HepG2 (cell line): ENCODE data around the gene SLC45A1. TPM values are rescaled to one million over a fixed set of nuclear protein-coding genes. Genes with fewer than 3 reads are reported as not detected.

Experiments used
- AGO2 ChIP-seq: fragments of 200-400 bp; formaldehyde crosslinking; optimal IDR thresholded peaks from 2 replicates; pipeline ENCODE3; 2017; ENCODE audit warnings: mild to moderate bottlenecking, low read depth, low read length, moderate library complexity
- ARNT ChIP-seq: fragments of 450-650 bp; IDR thresholded peaks from 2 replicates; pipeline ENCODE4 v1.6.1; 2017
- GFI1 ChIP-seq: sonication (generic); formaldehyde crosslinking; IDR thresholded peaks from 2 replicates; pipeline ENCODE4 v1.5.0; 2020; ENCODE audit warnings: missing genetic modification reagents, mild to moderate bottlenecking, borderline replicate concordance
- GTF3A ChIP-seq: sonication (generic); formaldehyde crosslinking; conservative IDR thresholded peaks from 2 replicates; pipeline ENCODE4 v1.4.0; 2020; ENCODE audit warnings: mild to moderate bottlenecking, missing genetic modification reagents
- NBN ChIP-seq: fragments of 450-650 bp; conservative IDR thresholded peaks from 2 replicates; pipeline ENCODE4 v1.6.1; 2017
- NFE2L1 ChIP-seq: sonication (generic); formaldehyde crosslinking; IDR thresholded peaks from 2 replicates; pipeline ENCODE4 v1.4.0; 2020; ENCODE audit warnings: missing genetic modification reagents, mild to moderate bottlenecking, borderline replicate concordance
- RFX3 ChIP-seq: IDR thresholded peaks from 2 replicates; pipeline ENCODE4 v1.6.1; 2016; ENCODE audit warnings: missing biosample characterization, missing genetic modification reagents
- SIX4 ChIP-seq: sonication (generic); formaldehyde crosslinking; IDR thresholded peaks from 2 replicates; pipeline ENCODE4 v1.4.0; 2020; ENCODE audit warnings: missing genetic modification reagents
- TBX2 ChIP-seq: sonication (generic); formaldehyde crosslinking; IDR thresholded peaks from 2 replicates; pipeline ENCODE4 v1.5.0; 2020; ENCODE audit warnings: missing genetic modification reagents, mild to moderate bottlenecking, borderline replicate concordance
- TGIF2 ChIP-seq: IDR thresholded peaks from 2 replicates; pipeline ENCODE4 v1.6.1; 2016; ENCODE audit warnings: control low read depth, missing compliant biosample characterization
- ZNF33B ChIP-seq: sonication (generic); formaldehyde crosslinking; IDR thresholded peaks from 2 replicates; pipeline ENCODE4 v1.5.1; 2020; ENCODE audit warnings: mild to moderate bottlenecking, missing genetic modification reagents
- ZNF446 ChIP-seq: sonication (generic); formaldehyde crosslinking; IDR thresholded peaks from 2 replicates; pipeline ENCODE4 v1.5.0; 2020; ENCODE audit warnings: mild to moderate bottlenecking, missing genetic modification reagents
- ZNF451 ChIP-seq: sonication (generic); formaldehyde crosslinking; IDR thresholded peaks from 2 replicates; pipeline ENCODE4 v1.5.0; 2020; ENCODE audit warnings: mild to moderate bottlenecking, missing genetic modification reagents
- ZNF510 ChIP-seq: sonication (generic); formaldehyde crosslinking; IDR thresholded peaks from 2 replicates; pipeline ENCODE4 v1.4.0; 2020; ENCODE audit warnings: low read depth, mild to moderate bottlenecking, missing genetic modification reagents
- ZNF709 ChIP-seq: sonication (generic); formaldehyde crosslinking; IDR thresholded peaks from 2 replicates; pipeline ENCODE4 v1.5.0; 2020; ENCODE audit warnings: mild to moderate bottlenecking, missing genetic modification reagents
- ZSCAN31 ChIP-seq: sonication (generic); formaldehyde crosslinking; IDR thresholded peaks from 2 replicates; pipeline ENCODE4 v1.5.0; 2020; ENCODE audit warnings: low read depth, mild to moderate bottlenecking, missing genetic modification reagents
- polyA plus RNA-seq, 8 experiments: library from polyadenylated mRNA; depleted of rRNA in 3 of 8; stranded (reverse) in 7 of 8; unstranded in 1 of 8; fragments of >200 nt; fragmentation: Illumina TruSeq in 4 of 8; extraction: Trizol in 4 of 8; gene quantifications; 2 replicates each; pipeline versions ENCODE4 v1.2.1 to v1.2.3, GENCODE V29; 2011 to 2016; ENCODE audit warnings: low read depth in 4 of 8, missing spikeins in 1 of 8, mixed read lengths in 1 of 8; ENCODE audit not compliant: insufficient read depth in 1 of 8
- total RNA-seq, 5 experiments: library from RNA; depleted of rRNA; stranded (reverse); fragments of >200 nt; fragmentation: Illumina TruSeq; extraction: Trizol; gene quantifications; 2 replicates each; pipeline ENCODE4 v1.2.3, GENCODE V29; 2016; ENCODE audit warnings: low read depth in 1 of 5
- TF ChIP-seq, protein P1 (sequence below): sonication (generic); formaldehyde crosslinking; IDR thresholded peaks from 2 replicates; pipeline ENCODE4 v1.5.1; 2020; ENCODE audit warnings: mild to moderate bottlenecking, missing genetic modification reagents, moderate library complexity
- TF ChIP-seq, protein P2 (sequence below): sonication (generic); formaldehyde crosslinking; IDR thresholded peaks from 2 replicates; pipeline ENCODE4 v1.5.1; 2020; ENCODE audit warnings: missing genetic modification reagents, mild to moderate bottlenecking, borderline replicate concordance
- TF ChIP-seq, protein P3 (sequence below): sonication (generic); formaldehyde crosslinking; IDR thresholded peaks from 2 replicates; pipeline ENCODE4 v1.4.0; 2020; ENCODE audit warnings: missing genetic modification reagents, borderline replicate concordance
- TF ChIP-seq, protein P4 (sequence below): sonication (generic); formaldehyde crosslinking; IDR thresholded peaks from 2 replicates; pipeline ENCODE4 v1.4.0; 2020; ENCODE audit warnings: mild to moderate bottlenecking, missing genetic modification reagents

The SLC45A1 gene
- total and polyA plus RNA-seq, 2 of the 13 experiments (the other 11 are each of a cell fraction or from before 2014, with no cell fraction given), result not detected

DNA sequence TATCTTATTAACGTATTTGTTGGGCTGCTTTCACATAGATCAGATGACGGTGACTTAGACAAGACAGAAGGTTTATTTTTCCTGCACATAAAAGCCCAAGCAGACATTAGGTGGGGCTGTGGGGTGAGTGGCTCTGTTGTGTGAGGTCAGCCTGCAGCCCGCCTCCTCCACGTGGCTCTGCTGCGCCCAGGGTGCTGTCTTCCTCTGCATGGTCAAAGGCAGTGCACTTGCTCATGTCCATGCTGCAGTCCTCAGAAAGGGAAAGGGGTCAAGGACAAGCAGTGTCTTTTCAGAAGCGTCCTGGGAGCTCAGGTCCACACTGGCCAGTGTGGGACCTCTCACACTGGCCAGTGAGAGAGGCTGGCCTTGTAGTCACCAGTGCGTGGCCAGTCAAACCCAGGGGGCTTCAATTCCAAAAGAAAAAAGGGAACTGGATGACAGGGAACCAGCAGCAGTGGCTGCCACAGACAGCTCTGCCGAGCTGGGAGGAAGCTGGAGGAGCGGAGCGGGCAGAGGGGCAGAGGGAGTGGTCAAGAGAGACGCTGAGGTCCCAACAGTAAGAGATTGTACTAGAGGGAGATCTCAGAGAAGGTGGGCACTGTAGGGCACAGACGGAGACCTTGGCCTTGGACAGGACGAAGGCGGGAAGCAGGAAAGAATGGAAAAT lies 35.9 kb upstream of the SLC45A1 start (continued):
- TF ChIP-seq, protein P1, sequence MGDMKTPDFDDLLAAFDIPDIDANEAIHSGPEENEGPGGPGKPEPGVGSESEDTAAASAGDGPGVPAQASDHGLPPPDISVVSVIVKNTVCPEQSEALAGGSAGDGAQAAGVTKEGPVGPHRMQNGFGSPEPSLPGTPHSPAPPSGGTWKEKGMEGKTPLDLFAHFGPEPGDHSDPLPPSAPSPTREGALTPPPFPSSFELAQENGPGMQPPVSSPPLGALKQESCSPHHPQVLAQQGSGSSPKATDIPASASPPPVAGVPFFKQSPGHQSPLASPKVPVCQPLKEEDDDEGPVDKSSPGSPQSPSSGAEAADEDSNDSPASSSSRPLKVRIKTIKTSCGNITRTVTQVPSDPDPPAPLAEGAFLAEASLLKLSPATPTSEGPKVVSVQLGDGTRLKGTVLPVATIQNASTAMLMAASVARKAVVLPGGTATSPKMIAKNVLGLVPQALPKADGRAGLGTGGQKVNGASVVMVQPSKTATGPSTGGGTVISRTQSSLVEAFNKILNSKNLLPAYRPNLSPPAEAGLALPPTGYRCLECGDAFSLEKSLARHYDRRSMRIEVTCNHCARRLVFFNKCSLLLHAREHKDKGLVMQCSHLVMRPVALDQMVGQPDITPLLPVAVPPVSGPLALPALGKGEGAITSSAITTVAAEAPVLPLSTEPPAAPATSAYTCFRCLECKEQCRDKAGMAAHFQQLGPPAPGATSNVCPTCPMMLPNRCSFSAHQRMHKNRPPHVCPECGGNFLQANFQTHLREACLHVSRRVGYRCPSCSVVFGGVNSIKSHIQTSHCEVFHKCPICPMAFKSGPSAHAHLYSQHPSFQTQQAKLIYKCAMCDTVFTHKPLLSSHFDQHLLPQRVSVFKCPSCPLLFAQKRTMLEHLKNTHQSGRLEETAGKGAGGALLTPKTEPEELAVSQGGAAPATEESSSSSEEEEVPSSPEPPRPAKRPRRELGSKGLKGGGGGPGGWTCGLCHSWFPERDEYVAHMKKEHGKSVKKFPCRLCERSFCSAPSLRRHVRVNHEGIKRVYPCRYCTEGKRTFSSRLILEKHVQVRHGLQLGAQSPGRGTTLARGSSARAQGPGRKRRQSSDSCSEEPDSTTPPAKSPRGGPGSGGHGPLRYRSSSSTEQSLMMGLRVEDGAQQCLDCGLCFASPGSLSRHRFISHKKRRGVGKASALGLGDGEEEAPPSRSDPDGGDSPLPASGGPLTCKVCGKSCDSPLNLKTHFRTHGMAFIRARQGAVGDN, result peak; percentile 99
- TF ChIP-seq, protein P2, sequence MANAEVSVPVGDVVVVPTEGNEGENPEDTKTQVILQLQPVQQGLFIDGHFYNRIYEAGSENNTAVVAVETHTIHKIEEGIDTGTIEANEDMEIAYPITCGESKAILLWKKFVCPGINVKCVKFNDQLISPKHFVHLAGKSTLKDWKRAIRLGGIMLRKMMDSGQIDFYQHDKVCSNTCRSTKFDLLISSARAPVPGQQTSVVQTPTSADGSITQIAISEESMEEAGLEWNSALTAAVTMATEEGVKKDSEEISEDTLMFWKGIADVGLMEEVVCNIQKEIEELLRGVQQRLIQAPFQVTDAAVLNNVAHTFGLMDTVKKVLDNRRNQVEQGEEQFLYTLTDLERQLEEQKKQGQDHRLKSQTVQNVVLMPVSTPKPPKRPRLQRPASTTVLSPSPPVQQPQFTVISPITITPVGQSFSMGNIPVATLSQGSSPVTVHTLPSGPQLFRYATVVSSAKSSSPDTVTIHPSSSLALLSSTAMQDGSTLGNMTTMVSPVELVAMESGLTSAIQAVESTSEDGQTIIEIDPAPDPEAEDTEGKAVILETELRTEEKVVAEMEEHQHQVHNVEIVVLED (CRISPR knock-in tag), result no peak
- peak; percentile 41; the same call in 1 of the 2 replicates for TF ChIP-seq ZNF451
- TF ChIP-seq ZNF33B (CRISPR knock-in tag), result no peak
- TF ChIP-seq, protein P3, sequence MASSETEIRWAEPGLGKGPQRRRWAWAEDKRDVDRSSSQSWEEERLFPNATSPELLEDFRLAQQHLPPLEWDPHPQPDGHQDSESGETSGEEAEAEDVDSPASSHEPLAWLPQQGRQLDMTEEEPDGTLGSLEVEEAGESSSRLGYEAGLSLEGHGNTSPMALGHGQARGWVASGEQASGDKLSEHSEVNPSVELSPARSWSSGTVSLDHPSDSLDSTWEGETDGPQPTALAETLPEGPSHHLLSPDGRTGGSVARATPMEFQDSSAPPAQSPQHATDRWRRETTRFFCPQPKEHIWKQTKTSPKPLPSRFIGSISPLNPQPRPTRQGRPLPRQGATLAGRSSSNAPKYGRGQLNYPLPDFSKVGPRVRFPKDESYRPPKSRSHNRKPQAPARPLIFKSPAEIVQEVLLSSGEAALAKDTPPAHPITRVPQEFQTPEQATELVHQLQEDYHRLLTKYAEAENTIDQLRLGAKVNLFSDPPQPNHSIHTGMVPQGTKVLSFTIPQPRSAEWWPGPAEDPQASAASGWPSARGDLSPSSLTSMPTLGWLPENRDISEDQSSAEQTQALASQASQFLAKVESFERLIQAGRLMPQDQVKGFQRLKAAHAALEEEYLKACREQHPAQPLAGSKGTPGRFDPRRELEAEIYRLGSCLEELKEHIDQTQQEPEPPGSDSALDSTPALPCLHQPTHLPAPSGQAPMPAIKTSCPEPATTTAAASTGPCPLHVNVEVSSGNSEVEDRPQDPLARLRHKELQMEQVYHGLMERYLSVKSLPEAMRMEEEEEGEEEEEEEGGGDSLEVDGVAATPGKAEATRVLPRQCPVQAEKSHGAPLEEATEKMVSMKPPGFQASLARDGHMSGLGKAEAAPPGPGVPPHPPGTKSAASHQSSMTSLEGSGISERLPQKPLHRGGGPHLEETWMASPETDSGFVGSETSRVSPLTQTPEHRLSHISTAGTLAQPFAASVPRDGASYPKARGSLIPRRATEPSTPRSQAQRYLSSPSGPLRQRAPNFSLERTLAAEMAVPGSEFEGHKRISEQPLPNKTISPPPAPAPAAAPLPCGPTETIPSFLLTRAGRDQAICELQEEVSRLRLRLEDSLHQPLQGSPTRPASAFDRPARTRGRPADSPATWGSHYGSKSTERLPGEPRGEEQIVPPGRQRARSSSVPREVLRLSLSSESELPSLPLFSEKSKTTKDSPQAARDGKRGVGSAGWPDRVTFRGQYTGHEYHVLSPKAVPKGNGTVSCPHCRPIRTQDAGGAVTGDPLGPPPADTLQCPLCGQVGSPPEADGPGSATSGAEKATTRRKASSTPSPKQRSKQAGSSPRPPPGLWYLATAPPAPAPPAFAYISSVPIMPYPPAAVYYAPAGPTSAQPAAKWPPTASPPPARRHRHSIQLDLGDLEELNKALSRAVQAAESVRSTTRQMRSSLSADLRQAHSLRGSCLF (CRISPR knock-in tag), result no peak
- no peak for TF ChIP-seq NBN
- TF ChIP-seq ZNF709, result no peak
- no peak for TF ChIP-seq ARNT
- no peak for TF ChIP-seq GFI1
- TF ChIP-seq, protein P4, sequence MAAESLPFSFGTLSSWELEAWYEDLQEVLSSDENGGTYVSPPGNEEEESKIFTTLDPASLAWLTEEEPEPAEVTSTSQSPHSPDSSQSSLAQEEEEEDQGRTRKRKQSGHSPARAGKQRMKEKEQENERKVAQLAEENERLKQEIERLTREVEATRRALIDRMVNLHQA, result no peak
- TF ChIP-seq AGO2, result no peak
- no peak for TF ChIP-seq ZNF446 (CRISPR knock-in tag)
- TF ChIP-seq GTF3A (CRISPR knock-in tag), result 0 out of 2 replicates have a peak, but pooled peaks have one; percentile 3
- no peak for TF ChIP-seq SIX4
- no peak; the same call in 1 of the 2 replicates for TF ChIP-seq TBX2 (CRISPR knock-in tag)
- peak; percentile 57; the same call in 1 of the 2 replicates for TF ChIP-seq TGIF2
- no peak for TF ChIP-seq ZNF510 (CRISPR knock-in tag)
- no peak for TF ChIP-seq ZSCAN31 (CRISPR knock-in tag)
- TF ChIP-seq NFE2L1 (CRISPR knock-in tag), result no peak
- TF ChIP-seq RFX3 (CRISPR knock-in tag), result no peak
